PC-3 (cell line): ENCODE results near the gene ALDH16A1. TPM values are rescaled to one million over a fixed set of nuclear protein-coding genes. Genes with fewer than 3 reads are reported as not detected.

Source experiments
- ATAC-seq: fragments of 200-7000 bp; cut with Tn5 transposase; 2 replicates; pipeline ENCODE4 v1.9.1; 2020; ENCODE audit warnings: mild to moderate bottlenecking, moderate library complexity
- BruUV-seq: library from RNA; stranded (reverse); fragments of 400-500 nt; replicated peaks from 2 replicates; lab custom pipeline; 2021; lab: Mats Ljungman, UMichigan
- CTCF ChIA-PET: fragments of 300-600 bp; sonication (Branson Sonifier 250); formaldehyde crosslinking; loops from one replicate; lab custom pipeline; 2022; ENCODE audit warnings: antibody characterized with exemption; lab: Charles Lee
- POLR2A ChIA-PET: fragments of 300-600 bp; sonication (Branson Sonifier 250); formaldehyde crosslinking; loops from one replicate; lab custom pipeline; 2022; ENCODE audit warnings: antibody characterized with exemption; ENCODE audit not compliant: unreplicated experiment; lab: Charles Lee
- DNase-seq: peaks from one replicate; pipeline ENCODE4 v3.0.0-alpha.2; 2015
- H2AFZ ChIP-seq: fragments of 300-600 bp; sonication (generic); 2 replicates; pipeline ENCODE4 v1.6.0; 2016; ENCODE audit warnings: antibody characterized with exemption, low read length
- H3F3A ChIP-seq: fragments of 300-600 bp; sonication (generic); one replicate; pipeline ENCODE4 v1.6.0; 2017; ENCODE audit warnings: antibody characterized with exemption, low read length, control low read depth, mild to moderate bottlenecking; ENCODE audit not compliant: unreplicated experiment
- H3K27ac ChIP-seq: fragments of 300-600 bp; sonication (generic); 2 replicates; pipeline ENCODE4 v1.5.1; 2016; ENCODE audit warnings: mild to moderate bottlenecking, low read length
- H3K27me3 ChIP-seq: fragments of 300-600 bp; sonication (generic); 2 replicates; pipeline ENCODE4 v1.6.1; 2016; ENCODE audit warnings: low read length, mixed read lengths
- H3K36me3 ChIP-seq: fragments of 300-600 bp; sonication (generic); 2 replicates; pipeline ENCODE4 v1.6.1; 2016; ENCODE audit warnings: low read depth, mixed run types, low read length, mixed read lengths
- H3K4me1 ChIP-seq: fragments of 300-600 bp; sonication (generic); 2 replicates; pipeline ENCODE4 v1.5.1; 2016; ENCODE audit warnings: low read length; ENCODE audit not compliant: insufficient read depth
- H3K4me2 ChIP-seq: fragments of 300-600 bp; sonication (generic); 2 replicates; pipeline ENCODE4 v1.6.0; 2016; ENCODE audit warnings: low read length
- H3K4me3 ChIP-seq: fragments of 300-600 bp; sonication (generic); 2 replicates; pipeline ENCODE4 v1.5.1; 2016; ENCODE audit warnings: mild to moderate bottlenecking, low read length, mixed read lengths
- H3K79me2 ChIP-seq: fragments of 300-600 bp; sonication (generic); 2 replicates; pipeline ENCODE4 v1.6.1; 2017; ENCODE audit warnings: low read length, mixed read lengths
- H3K9ac ChIP-seq: fragments of 300-600 bp; sonication (generic); 2 replicates; pipeline ENCODE4 v1.6.0; 2016; ENCODE audit warnings: mild to moderate bottlenecking, low read length
- H3K9me2 ChIP-seq: fragments of 300-600 bp; sonication (generic); replicated peaks from 2 replicates; pipeline ENCODE4 v1.6.1; 2016; ENCODE audit warnings: mixed run types, low read length, mixed read lengths
- H3K9me3 ChIP-seq: fragments of 300-600 bp; sonication (generic); 2 replicates; pipeline ENCODE4 v1.6.1; 2016; ENCODE audit warnings: low read length, mixed read lengths
- H4K20me1 ChIP-seq: fragments of 300-600 bp; sonication (generic); 2 replicates; pipeline ENCODE4 v1.6.1; 2016; ENCODE audit warnings: low read length, mixed read lengths
- CTCF ChIP-seq: fragments of 300-600 bp; sonication (generic); conservative IDR thresholded peaks from 2 replicates; pipeline ENCODE4 v1.5.1; 2017; ENCODE audit warnings: antibody characterized with exemption, low read depth, mild to moderate bottlenecking, low read length
- EZH2 ChIP-seq: fragments of 300-600 bp; sonication (generic); IDR thresholded peaks from one replicate; pipeline ENCODE4 v1.6.1; 2017; ENCODE audit warnings: antibody characterized with exemption, mild to moderate bottlenecking, low read length; ENCODE audit not compliant: unreplicated experiment
- EZH2phosphoT487 ChIP-seq: fragments of 300-600 bp; sonication (generic); IDR thresholded peaks from 2 replicates; pipeline ENCODE4 v1.6.1; 2018; ENCODE audit warnings: mild to moderate bottlenecking, antibody characterized with exemption, low read length, borderline replicate concordance
- intact Hi-C: fragments of 100-400 bp; cut with micrococcal nuclease; formaldehyde crosslinking; loops from 2 replicates; pipeline ENCODE4 v1.9.0; 2023
- total RNA-seq: library from RNA; depleted of rRNA; stranded (reverse); fragments of >200 nt; gene quantifications from 2 replicates; pipeline ENCODE4 v1.2.3, GENCODE V29; 2014

ALDH16A1 gene
- total RNA-seq, 1 experiment from 2014 or later, result not detected

- Histone ChIP-seq H3K36me3 (no peaks in the 10 kb centered on the region), H3K4me3 (no peak overlapping the region), H3K9ac (no peak overlapping the region), H3K4me2 (no peak overlapping the region), H4K20me1 (no peaks in the 10 kb centered on the region), H3K79me2 (no peaks in the 10 kb centered on the region), H3K9me2 (no peaks in the 10 kb centered on the region), H3K27ac (no peak overlapping the region), H3K9me3 (no peaks in the 10 kb centered on the region), H2AFZ (no peak overlapping the region), H3F3A (no peaks in the 10 kb centered on the region), H3K27me3 (peaks cover 77% of the 10 kb centered on the region), H3K4me1 (0 out of 2 replicates have a peak, but pooled peaks cover 8% of the 10 kb centered on the region)
- DNase-seq (peak; percentile 37), ATAC-seq (no peak)
- ChIA-PET CTCF (no interaction called here), POLR2A (no interaction called here)
- intact Hi-C loops, result no loop called here
- TF ChIP-seq EZH2 (no peak), CTCF (no peak), EZH2phosphoT487 (no peak)
- no TSS peak for BruUV-seq
Measured at GRCh38 chr19:49425922-49426592, 27.0 kb upstream of the ALDH16A1 start.

- H2AFZ ChIP-seq, result no peak overlapping the region
- ChIA-PET CTCF (no interaction called here), POLR2A (no interaction called here)
- no peaks in the 10 kb centered on the region for H3K9me2 ChIP-seq
- H3K27ac ChIP-seq, result no peak overlapping the region
- no peaks in the 10 kb centered on the region for H3K36me3 ChIP-seq
- H3K4me1 ChIP-seq, result 0 out of 2 replicates have a peak, but pooled peaks cover 8% of the 10 kb centered on the region
- no peaks in the 10 kb centered on the region for H3F3A ChIP-seq
- intact Hi-C loops, result no loop called here
- ATAC-seq, result no peak
- no peaks in the 10 kb centered on the region for H3K9me3 ChIP-seq
- TF ChIP-seq CTCF (no peak), EZH2phosphoT487 (no peak), EZH2 (no peak)
- no peaks in the 10 kb centered on the region for H3K79me2 ChIP-seq
- no peak overlapping the region for H3K4me3 ChIP-seq
- H3K27me3 ChIP-seq, result peaks cover 65% of the 10 kb centered on the region
- no peak for DNase-seq
- no TSS peak for BruUV-seq
- no peak overlapping the region for H3K9ac ChIP-seq
- H4K20me1 ChIP-seq, result no peaks in the 10 kb centered on the region
- 0 out of 2 replicates have a peak overlapping the region, but pooled peaks have one; percentile 87 for H3K4me2 ChIP-seq
Measured at GRCh38 chr19:49427339-49427738, 25.7 kb upstream of the ALDH16A1 start.
